HG03025 (cell line): Measurements from ENCODE around the gene GATB.

Source experiments
- ATAC-seq: cut with Tn5 transposase; IDR thresholded peaks from one replicate; pipeline ENCODE4 v1.9.1; 2021; ENCODE audit warnings: mild to moderate bottlenecking, moderate library complexity; ENCODE audit not compliant: unreplicated experiment, low FRiP score

Gene GATB

GRCh38 chr4:151678048-151678872 lies 82.5 kb downstream of the GATB start:
- no peak for ATAC-seq

GRCh38 chr4:151677193-151677592 lies 83.6 kb downstream of the GATB start:
- ATAC-seq: no peak

DNA sequence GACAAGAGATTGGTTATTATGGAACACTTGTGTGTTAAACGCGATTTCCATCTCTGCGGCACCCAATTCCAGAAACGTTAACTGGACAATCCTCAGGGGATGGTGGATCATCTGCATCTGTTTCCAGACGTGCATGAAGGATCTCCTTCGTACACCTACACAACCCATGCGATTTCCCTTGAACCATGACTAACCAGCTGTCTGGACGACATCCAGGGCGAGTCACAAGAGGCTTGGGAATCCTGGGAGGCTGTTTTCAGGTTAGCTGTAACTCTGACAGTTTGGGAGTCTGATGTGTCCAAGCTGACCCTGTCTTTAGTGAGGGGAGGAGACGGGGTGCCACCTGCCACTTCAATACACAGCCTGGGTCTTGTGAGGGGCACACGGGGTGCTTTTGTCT lies 84.5 kb downstream of the GATB start:
- ATAC-seq: no peak

DNA sequence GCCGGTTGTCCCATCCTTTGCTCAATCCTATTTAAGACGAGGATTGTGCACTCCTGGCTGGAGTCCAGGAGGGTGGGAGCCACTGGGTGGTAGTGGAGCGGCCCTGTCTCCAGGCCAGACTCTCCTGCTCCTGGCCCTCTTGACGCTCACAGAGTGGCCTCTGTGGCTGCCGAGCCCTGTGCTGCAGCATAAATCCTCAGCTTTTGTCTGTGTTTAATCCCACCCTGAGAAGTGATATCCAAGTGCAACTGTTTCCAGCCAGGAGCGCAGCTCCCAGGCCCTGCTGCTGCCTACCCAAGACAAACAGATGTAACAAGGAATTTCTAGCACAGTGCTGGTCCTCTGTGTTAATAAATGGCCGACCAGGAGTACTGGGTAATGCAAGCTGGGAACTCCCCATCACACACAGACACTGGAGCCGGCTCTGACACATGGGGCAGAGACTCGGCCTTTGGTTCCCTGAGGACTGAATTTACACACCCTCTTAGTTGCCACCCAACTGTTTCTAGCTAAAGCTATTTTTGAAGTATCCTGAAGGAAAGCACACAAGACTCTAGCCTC lies 85.3 kb downstream of the GATB start:
- ATAC-seq: no peak

GRCh38 chr4:151674804-151675391 lies 85.9 kb downstream of the GATB start:
- no peak for ATAC-seq

- no peak for ATAC-seq
Measured at GRCh38 chr4:151673908-151674520, 86.8 kb downstream of the GATB start.

DNA sequence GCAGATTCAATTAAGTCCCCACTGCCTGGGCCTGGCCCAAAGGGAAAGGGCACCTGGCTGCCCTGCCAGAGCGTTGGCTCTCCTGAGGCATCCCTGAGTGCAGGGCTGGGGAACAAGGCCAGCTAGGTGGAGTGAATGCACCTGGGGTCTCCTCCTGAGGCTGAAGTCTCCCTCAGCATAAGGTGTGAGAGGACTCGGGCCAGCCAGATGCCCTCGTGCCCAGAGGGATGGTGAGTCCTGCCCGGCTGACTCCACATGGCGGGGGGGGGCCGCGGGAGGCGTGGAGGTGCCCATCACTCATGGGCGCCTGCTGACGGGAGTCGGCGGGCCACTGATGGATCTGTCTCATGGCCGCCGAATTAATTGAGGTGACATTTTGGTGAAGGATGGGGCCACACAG lies 87.8 kb downstream of the GATB start:
- no peak for ATAC-seq

GRCh38 chr4:151671541-151672059 lies 89.2 kb downstream of the GATB start:
- ATAC-seq: no peak

DNA sequence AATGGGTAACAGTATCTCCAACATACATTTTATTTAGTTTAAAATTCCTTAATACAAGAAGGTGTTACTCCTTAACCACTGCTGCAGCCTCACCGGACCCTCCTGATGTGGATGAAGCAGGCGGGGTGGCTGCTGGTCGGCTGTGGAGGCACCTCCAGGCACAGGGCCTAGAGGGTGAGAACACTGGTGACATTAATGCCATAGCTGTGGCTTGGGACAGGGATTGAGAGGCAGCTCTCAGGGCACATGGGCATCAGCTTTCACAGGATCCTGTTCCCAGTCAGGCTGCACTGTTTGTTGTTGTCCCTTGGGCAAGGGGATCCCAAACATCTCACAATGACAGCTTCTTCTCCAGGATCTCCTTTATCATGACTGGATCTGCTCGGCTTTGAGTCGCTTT lies 90.0 kb downstream of the GATB start:
- no peak for ATAC-seq

GRCh38 chr4:151669990-151670389 lies 90.8 kb downstream of the GATB start:
- no peak for ATAC-seq

DNA sequence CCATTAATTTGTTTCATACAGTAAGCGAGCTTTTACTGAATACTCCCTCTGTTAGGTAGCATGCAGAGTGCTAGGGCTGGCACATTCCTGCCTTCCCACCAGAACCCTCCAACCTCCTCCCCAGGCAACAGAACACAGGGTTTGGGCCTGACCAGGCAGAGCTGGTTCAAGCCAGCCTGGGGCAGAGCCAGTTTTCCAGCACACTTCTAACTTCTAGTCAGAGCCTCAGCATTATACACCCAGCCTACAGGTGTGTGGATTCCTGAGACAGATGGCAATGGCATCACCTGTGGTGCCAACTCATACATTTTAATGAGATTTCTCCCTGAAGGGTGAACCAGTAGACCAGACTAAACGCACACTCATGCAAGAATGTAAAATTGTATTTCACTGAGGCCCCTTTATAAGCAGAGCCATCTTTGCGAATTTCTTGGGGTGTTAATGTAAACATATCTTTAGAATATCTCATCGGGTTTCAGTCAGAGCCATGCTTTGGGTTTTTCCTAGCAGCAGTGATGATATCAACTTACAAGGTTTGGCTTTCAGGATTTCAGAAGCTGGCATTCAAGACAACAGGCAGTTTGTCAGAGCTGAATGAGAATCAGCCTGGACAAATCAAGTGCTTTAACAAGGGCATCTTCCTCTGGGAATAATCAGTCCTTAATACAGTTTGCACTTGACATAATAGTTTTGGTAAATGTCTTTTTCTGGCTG lies 92.0 kb downstream of the GATB start:
- no peak for ATAC-seq

GRCh38 chr4:151667666-151668065 lies 93.1 kb downstream of the GATB start:
- ATAC-seq: no peak

GRCh38 chr4:151667048-151667447 lies 93.8 kb downstream of the GATB start:
- ATAC-seq: no peak

- no peak for ATAC-seq
Measured at GRCh38 chr4:151666501-151666900, 94.3 kb downstream of the GATB start.

- no peak for ATAC-seq
Measured at GRCh38 chr4:151665785-151666127, 95.1 kb downstream of the GATB start.

GRCh38 chr4:151665022-151665784 lies 95.6 kb downstream of the GATB start:
- no peak for ATAC-seq

- no peak for ATAC-seq
Measured at GRCh38 chr4:151664289-151664688, 96.5 kb downstream of the GATB start.

DNA sequence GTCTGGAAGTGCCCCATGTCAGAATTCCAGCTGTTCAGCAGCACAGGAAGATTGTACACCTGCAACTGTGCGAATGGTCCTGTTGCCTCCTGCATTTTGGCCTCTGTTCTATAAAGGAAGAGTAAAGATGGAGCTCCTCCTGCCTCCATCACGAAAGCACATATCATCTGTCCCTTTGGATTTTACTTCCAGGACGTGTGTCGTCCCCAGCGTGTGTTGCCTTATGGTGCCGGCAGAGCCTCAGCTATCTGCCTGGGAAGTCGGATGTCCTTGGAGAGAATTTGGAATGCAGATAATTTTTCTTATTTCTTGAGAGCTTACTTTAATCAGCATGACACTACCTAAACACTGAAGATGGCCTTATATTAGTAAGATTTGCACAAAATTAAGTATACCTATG lies 97.7 kb downstream of the GATB start:
- no peak for ATAC-seq

GRCh38 chr4:151661873-151662272 lies 98.9 kb downstream of the GATB start:
- ATAC-seq: no peak

- ATAC-seq: no peak
Measured at GRCh38 chr4:151660676-151661075, 100.1 kb downstream of the GATB start.
